Tibial artery (tissue), 4 donors: ENCODE data around the gene TCF23.
"Not testable (repeated sequence)": the region's sequence is repeated elsewhere in the genome, so short reads cannot be mapped to it uniquely, and the experiment has no call there.

ENCODE experiments used
- DNase-seq, 2 donors: peaks; one replicate each; pipeline ENCODE4 v3.0.0-alpha.2; 2019
- H3K27ac ChIP-seq, 2 donors: fragments of 200-600 bp; sonication (generic) in 1 of 2; 1 replicate in 1 of 2; 2 replicates in 1 of 2; pipeline ENCODE4 v1.5.1; 2018 to 2019; ENCODE audit warnings: mild to moderate bottlenecking in 1 of 2
- H3K27me3 ChIP-seq, 2 donors: fragments of 200-600 bp; sonication (generic) in 1 of 2; one replicate each; pipeline versions ENCODE4 v1.5.1 to v1.6.0; 2016 to 2019
- H3K36me3 ChIP-seq, 3 donors: fragments of 200-600 bp; sonication (generic) in 2 of 3; one replicate each; pipeline ENCODE4 v1.5.1; 2016 to 2019; ENCODE audit warnings: mild to moderate bottlenecking in 2 of 3
- H3K4me1 ChIP-seq, 4 donors: fragments of 200-600 bp; sonication (generic) in 2 of 4; 1 replicate in 3 of 4; 2 replicates in 1 of 4; pipeline ENCODE4 v1.5.1; 2016 to 2019
- H3K4me3 ChIP-seq, 2 donors: fragments of 200-600 bp; sonication (generic) in 1 of 2; 1 replicate in 1 of 2; 2 replicates in 1 of 2; pipeline ENCODE4 v1.5.1; 2018 to 2019; ENCODE audit warnings: mild to moderate bottlenecking in 2 of 2
- H3K9me3 ChIP-seq, 3 donors: fragments of 200-600 bp; sonication (generic) in 1 of 3; one replicate each; pipeline ENCODE4 v1.5.1; 2016 to 2019
- intact Hi-C: fragments of 100-400 bp; cut with DNase I; formaldehyde crosslinking; loops from one replicate; pipeline ENCODE4 v1.15.0; 2023; ENCODE audit warnings: low total_unique reads
- TF ChIP-seq, protein P1 (sequence below), 2 experiments: fragments of 200-600 bp in 1 of 2; fragments of 450-650 bp in 1 of 2; IDR thresholded peaks; one replicate each; pipeline ENCODE4 v1.5.1; 2017 to 2019; ENCODE audit warnings: antibody characterized with exemption in 2 of 2, mild to moderate bottlenecking in 1 of 2, moderate library complexity in 1 of 2

The TCF23 gene

DNA sequence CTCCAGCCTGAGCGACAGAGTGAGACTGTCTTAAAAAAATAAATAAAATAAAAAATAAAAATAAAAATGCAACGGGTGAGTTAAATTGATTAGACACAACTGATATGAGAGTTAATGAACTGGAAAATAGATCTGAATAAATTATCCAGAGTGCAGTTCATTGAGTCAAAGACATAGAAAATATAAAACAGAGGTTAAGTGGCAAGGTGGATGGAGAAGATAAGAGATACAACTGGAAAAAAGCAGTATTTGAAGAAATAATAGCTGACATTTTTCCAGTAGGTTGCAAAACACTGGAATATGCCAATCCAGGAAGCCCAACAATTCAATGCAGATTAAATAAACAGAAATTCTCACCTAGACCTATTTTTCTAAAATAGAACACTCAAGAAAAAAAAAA lies 40.6 kb upstream of the TCF23 start:
- Histone ChIP-seq H3K4me3 (no peak overlapping the region), H3K27me3 (peaks cover 0 to 24% of the 10 kb centered on the region in 2 donors), H3K9me3 (no peaks in the 10 kb centered on the region), H3K36me3 (no peaks in the 10 kb centered on the region), H3K4me1 (no peaks in the 10 kb centered on the region), H3K27ac (no peak overlapping the region)
- intact Hi-C loops = no loop called here
- DNase-seq = no peak
- TF ChIP-seq, protein P1, sequence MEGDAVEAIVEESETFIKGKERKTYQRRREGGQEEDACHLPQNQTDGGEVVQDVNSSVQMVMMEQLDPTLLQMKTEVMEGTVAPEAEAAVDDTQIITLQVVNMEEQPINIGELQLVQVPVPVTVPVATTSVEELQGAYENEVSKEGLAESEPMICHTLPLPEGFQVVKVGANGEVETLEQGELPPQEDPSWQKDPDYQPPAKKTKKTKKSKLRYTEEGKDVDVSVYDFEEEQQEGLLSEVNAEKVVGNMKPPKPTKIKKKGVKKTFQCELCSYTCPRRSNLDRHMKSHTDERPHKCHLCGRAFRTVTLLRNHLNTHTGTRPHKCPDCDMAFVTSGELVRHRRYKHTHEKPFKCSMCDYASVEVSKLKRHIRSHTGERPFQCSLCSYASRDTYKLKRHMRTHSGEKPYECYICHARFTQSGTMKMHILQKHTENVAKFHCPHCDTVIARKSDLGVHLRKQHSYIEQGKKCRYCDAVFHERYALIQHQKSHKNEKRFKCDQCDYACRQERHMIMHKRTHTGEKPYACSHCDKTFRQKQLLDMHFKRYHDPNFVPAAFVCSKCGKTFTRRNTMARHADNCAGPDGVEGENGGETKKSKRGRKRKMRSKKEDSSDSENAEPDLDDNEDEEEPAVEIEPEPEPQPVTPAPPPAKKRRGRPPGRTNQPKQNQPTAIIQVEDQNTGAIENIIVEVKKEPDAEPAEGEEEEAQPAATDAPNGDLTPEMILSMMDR (IDR thresholded peaks at IDR 0.05) = no peak

DNA sequence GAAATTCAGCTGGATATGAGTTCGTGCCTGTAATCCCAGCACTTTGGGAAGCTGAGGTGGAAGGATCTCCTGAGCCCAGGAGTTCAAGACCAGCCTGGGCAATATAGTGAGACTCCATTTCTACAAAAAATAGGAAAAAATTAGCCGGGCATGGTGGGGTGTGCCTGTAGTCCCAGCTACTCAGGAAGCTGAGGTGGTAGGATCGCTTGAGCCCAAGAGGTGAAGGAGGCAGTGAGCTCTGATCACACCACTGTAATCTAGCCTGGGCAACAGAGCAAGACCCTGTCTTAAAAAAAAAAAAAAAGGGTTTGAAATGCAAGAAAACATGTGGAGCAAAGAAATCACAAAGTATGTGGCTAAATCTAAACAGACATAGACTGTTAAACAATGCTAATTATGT lies 39.7 kb upstream of the TCF23 start:
- H3K27me3 ChIP-seq = peaks cover 0 to 22% of the 10 kb centered on the region in 2 donors
- H3K9me3 ChIP-seq = no peaks in the 10 kb centered on the region
- TF ChIP-seq, protein P1 (IDR thresholded peaks at IDR 0.05) = no peak
- no peak overlapping the region for H3K4me3 ChIP-seq
- no peak for DNase-seq
- H3K36me3 ChIP-seq = no peaks in the 10 kb centered on the region
- H3K27ac ChIP-seq = no peak overlapping the region
- no peaks in the 10 kb centered on the region for H3K4me1 ChIP-seq
- intact Hi-C loops = no loop called here

GRCh38 chr2:27110603-27111352 lies 38.0 kb upstream of the TCF23 start:
- H3K27me3 ChIP-seq = peaks cover 0 to 10% of the 10 kb centered on the region in 2 donors
- H3K27ac ChIP-seq, H3K4me3 ChIP-seq, H3K36me3 ChIP-seq, H3K9me3 ChIP-seq, intact Hi-C loops, DNase-seq, H3K4me1 ChIP-seq: not testable (repeated sequence)

DNA sequence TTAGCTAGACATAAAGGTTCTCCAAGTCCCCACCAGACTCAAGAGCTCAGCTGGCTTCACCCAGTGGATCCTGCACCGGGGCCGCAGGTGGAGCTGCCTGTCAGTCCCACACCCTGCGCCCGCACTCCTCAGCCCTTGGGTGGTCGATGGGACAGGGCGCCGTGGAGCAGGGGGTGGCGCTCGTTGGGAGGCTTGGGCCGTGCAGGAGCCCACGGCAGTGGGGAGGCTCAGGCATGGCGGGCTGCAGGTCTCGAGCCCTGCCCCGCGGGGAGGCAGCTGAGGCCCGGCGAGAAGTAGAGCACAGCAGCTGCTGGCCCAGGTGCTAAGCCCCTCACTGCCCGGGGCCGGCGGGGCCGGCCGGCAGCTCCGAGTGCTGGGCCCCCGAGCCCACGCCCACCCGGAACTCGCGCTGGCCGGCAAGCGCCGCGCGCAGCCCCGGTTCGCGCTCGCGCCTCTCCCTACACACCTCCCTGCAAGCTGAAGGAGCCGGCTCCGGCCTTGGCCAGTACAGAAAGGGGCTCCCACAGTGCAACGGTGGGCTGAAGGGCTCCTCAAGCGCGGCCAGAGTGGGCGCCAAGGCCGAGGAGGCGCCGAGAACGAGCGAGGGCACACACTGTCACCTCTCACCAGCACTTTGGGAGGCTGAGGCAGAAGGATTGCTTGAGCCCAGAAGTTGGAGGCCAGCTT lies 37.3 kb upstream of the TCF23 start:
- H3K4me3 ChIP-seq, DNase-seq, H3K9me3 ChIP-seq: not testable (repeated sequence)

GRCh38 chr2:27115519-27115918 lies 33.3 kb upstream of the TCF23 start:
- H3K27me3 ChIP-seq = peaks cover 0 to 34% of the 10 kb centered on the region in 2 donors
- intact Hi-C loops = no loop called here
- no peaks in the 10 kb centered on the region for H3K36me3 ChIP-seq
- H3K4me1 ChIP-seq = peaks cover 0 to 14% (median 11%) of the 10 kb centered on the region in 4 donors
- H3K4me3 ChIP-seq = no peak overlapping the region
- DNase-seq = no peak
- no peaks in the 10 kb centered on the region for H3K9me3 ChIP-seq
- no peak overlapping the region for H3K27ac ChIP-seq
- TF ChIP-seq, protein P1 (IDR thresholded peaks at IDR 0.05) = no peak

More for the DNA sequence above, 37.3 kb upstream of the TCF23 start:
- H3K27ac ChIP-seq, intact Hi-C loops, H3K36me3 ChIP-seq, H3K4me1 ChIP-seq, H3K27me3 ChIP-seq: not testable (repeated sequence)

DNA sequence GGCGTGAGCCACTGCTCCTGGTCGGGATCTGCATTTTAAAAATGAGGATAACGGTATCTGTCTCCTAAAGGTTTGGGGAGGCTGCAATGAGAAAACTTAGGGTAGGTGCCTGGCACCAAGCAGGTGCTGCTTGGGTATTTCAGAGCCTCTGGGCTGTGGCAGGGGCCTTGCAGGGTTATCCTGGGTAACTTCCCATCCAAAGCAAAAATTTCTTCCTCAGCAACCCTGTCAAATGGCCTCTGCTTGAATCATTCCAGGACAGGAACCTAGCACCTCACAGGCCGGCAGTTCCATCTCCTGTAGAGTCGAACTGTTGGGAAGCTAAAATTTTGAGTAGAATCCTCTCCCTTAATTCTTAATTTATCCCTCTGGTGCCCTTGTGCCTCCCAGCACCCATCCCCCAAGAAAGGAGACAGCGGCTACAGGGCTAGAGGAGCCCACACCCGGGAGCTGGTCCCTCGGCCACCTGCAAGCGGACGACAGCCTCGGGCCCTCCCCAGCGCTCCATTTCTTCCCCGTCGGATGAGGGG lies 30.7 kb upstream of the TCF23 start:
- intact Hi-C loops = no loop called here
- Histone ChIP-seq H3K9me3 (no peaks in the 10 kb centered on the region), H3K36me3 (no peaks in the 10 kb centered on the region), H3K27ac (no peak overlapping the region), H3K27me3 (peaks cover 0 to 34% of the 10 kb centered on the region in 2 donors), H3K4me3 (peak overlapping the region; percentile 33 to 52), H3K4me1 (peaks cover 0 to 15% (median 11%) of the 10 kb centered on the region in 4 donors)
- TF ChIP-seq, protein P1 (IDR thresholded peaks at IDR 0.05) = no peak
- no peak for DNase-seq
